SKM-1 treated with dmso at 0.1 percent for 144 hours (cell line): ENCODE results near the gene SCARB1.

ENCODE experiments used
- DNase-seq: peaks from one replicate; lab custom pipeline; 2025; ENCODE audit not compliant: unreplicated experiment; lab: John Stamatoyannopoulos, UW

SCARB1 gene

GRCh38 chr12:124844411-124845397 lies 19.0 kb downstream of the SCARB1 start:
- no peak for DNase-seq

GRCh38 chr12:124842800-124843510 lies 20.7 kb downstream of the SCARB1 start:
- no peak for DNase-seq

GRCh38 chr12:124842073-124842749 lies 21.5 kb downstream of the SCARB1 start:
- no peak for DNase-seq

GRCh38 chr12:124841558-124841945 lies 22.1 kb downstream of the SCARB1 start:
- DNase-seq = no peak

- no peak for DNase-seq
Observed at GRCh38 chr12:124837958-124838803, 25.5 kb downstream of the SCARB1 start.

- DNase-seq = no peak
Observed at GRCh38 chr12:124837249-124837897, 26.3 kb downstream of the SCARB1 start.

GRCh38 chr12:124836759-124837158 lies 26.9 kb downstream of the SCARB1 start:
- no peak for DNase-seq

GRCh38 chr12:124835656-124836410 lies 27.8 kb downstream of the SCARB1 start:
- no peak for DNase-seq

GRCh38 chr12:124834822-124835221 lies 28.8 kb downstream of the SCARB1 start:
- no peak for DNase-seq

- no peak for DNase-seq
Observed at GRCh38 chr12:124833693-124834122, 30.0 kb downstream of the SCARB1 start.

- no peak for DNase-seq
Observed at GRCh38 chr12:124832856-124833255, 30.8 kb downstream of the SCARB1 start.

GRCh38 chr12:124831590-124831989 lies 32.1 kb downstream of the SCARB1 start:
- no peak for DNase-seq

- DNase-seq = no peak
Observed at GRCh38 chr12:124830306-124830705, 33.4 kb downstream of the SCARB1 start.

GRCh38 chr12:124829708-124830304 lies 33.9 kb downstream of the SCARB1 start:
- DNase-seq = no peak

GRCh38 chr12:124829008-124829707 lies 34.5 kb downstream of the SCARB1 start:
- DNase-seq = no peak

GRCh38 chr12:124828264-124829007 lies 35.2 kb downstream of the SCARB1 start:
- DNase-seq = no peak

GRCh38 chr12:124827588-124828184 lies 36.0 kb downstream of the SCARB1 start:
- no peak for DNase-seq
